Uterus (tissue), 2 donors: ENCODE results near the gene BET1L.

ENCODE experiments used
- POLR2A ChIP-seq, 2 donors: fragments of 450-650 bp; IDR thresholded peaks; one replicate each; pipeline ENCODE4 v1.6.1; 2016; ENCODE audit warnings: antibody characterized with exemption in 2 of 2, mild to moderate bottlenecking in 1 of 2, moderate library complexity in 1 of 2
- TF ChIP-seq, protein P1 (sequence below), 4 experiments: fragments of 200-600 bp in 2 of 4; fragments of 450-650 bp in 2 of 4; sonication (generic) in 2 of 4; IDR thresholded peaks; one replicate each; pipeline ENCODE4 v1.5.1; 2016 to 2019; ENCODE audit warnings: antibody characterized with exemption in 4 of 4, mild to moderate bottlenecking in 2 of 4, moderate library complexity in 1 of 4

GRCh38 chr11:203945-204586 lies 3.1 kb downstream of the BET1L start:
- TF ChIP-seq, protein P1, sequence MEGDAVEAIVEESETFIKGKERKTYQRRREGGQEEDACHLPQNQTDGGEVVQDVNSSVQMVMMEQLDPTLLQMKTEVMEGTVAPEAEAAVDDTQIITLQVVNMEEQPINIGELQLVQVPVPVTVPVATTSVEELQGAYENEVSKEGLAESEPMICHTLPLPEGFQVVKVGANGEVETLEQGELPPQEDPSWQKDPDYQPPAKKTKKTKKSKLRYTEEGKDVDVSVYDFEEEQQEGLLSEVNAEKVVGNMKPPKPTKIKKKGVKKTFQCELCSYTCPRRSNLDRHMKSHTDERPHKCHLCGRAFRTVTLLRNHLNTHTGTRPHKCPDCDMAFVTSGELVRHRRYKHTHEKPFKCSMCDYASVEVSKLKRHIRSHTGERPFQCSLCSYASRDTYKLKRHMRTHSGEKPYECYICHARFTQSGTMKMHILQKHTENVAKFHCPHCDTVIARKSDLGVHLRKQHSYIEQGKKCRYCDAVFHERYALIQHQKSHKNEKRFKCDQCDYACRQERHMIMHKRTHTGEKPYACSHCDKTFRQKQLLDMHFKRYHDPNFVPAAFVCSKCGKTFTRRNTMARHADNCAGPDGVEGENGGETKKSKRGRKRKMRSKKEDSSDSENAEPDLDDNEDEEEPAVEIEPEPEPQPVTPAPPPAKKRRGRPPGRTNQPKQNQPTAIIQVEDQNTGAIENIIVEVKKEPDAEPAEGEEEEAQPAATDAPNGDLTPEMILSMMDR (IDR thresholded peaks at IDR 0.05): no peak
- TF ChIP-seq POLR2A (IDR thresholded peaks at IDR 0.05): no peak
